GM21423 (cell line): ENCODE measurements around the gene CACHD1.

Experiments
- ATAC-seq: cut with Tn5 transposase; IDR thresholded peaks from one replicate; pipeline ENCODE4 v1.9.1; 2021; ENCODE audit warnings: mild to moderate bottlenecking, moderate library complexity; ENCODE audit not compliant: unreplicated experiment

Gene CACHD1

DNA sequence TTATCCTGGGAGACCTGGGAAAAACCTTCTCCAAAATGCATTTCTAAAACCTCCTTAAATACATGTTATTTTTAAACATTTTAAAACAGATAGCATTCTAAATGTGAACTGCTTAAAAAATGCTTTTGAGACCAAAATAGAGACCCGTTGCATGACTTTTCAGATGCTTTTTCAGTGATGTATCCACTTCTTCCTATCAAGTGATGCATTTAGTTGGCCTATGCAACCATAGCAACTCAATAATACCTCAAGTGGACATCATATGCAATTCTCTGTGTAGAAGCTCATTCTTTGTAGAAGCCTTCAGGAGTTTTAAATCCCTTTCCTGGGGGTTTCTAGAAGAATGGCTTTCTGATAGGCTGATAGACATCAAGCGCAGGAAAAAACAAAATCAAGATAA lies 180.5 kb downstream of the CACHD1 start:
- ATAC-seq, result no peak

DNA sequence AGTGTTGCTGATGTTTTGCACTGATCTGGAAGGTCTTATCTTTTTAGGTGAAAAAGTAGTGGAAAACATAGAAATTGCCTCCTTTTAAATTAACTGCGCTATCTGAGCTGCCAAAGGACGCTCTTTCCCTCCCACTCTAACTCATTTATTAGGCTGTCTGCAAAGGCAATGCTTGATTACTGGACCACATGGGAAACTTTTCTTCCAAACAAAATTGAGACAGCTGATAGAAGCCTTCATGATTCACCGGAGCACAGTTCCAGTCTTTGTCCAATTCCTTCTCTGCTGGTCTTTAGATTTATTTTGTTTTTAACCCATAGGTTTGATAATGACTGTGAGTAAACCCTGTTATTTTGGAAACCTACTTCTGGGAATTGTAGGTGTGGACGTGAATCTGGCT lies 181.9 kb downstream of the CACHD1 start:
- ATAC-seq, result no peak

DNA sequence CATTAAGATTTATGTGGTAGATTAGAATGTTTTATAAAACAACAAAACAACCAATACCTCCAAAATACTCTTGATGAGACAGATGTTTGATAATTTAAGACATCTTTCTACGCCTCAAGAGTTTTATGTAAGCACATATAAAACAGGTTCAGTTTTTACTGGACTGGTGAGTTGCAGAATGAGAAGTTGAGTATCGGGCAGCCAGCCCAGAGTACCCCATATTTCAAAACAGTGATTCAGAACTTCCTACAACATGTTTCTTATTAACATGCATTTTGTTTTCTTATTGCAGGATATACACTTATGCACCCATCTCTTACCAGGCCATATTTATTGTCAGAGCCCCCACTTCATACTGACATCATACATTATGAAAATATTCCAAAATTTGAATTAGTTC lies 183.5 kb downstream of the CACHD1 start:
- ATAC-seq, result no peak

GRCh38 chr1:64654519-64655341 lies 184.8 kb downstream of the CACHD1 start:
- no peak for ATAC-seq

GRCh38 chr1:64655861-64656260 lies 185.9 kb downstream of the CACHD1 start:
- ATAC-seq, result no peak

- ATAC-seq, result no peak
Observed at GRCh38 chr1:64659478-64660138, 189.7 kb downstream of the CACHD1 start.

- ATAC-seq, result no peak
Observed at GRCh38 chr1:64663668-64664067, 193.7 kb downstream of the CACHD1 start.

GRCh38 chr1:64664299-64664698 lies 194.4 kb downstream of the CACHD1 start:
- no peak for ATAC-seq

DNA sequence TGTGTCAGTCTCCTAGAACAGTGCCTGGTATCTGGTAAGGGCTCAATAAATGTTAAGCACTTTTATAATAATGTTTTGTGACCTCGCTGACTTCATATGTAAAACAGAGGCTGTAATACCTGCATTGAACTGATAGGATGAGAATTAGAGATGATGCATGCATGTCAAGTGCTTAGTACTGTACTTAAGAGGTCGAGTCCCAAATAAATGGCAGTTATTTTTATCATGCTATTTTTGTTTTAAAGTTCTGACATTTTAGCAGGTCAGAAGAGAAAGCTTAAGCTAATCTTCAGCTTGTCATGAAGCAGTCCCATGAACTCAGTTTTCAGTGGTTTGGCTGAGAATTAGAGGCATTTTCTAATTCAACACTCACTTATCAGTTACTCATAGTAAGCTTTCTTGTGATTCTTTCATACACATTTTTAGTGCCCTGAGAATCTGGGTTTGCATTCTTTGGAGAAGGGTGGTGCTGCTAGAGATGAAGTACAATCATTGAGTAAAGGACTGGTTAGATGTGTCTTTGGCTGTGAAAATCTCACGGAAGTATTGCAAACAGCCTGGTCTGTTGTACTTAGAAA lies 199.3 kb downstream of the CACHD1 start:
- ATAC-seq, result no peak

GRCh38 chr1:64675718-64676345 lies 205.9 kb downstream of the CACHD1 start:
- ATAC-seq, result no peak

DNA sequence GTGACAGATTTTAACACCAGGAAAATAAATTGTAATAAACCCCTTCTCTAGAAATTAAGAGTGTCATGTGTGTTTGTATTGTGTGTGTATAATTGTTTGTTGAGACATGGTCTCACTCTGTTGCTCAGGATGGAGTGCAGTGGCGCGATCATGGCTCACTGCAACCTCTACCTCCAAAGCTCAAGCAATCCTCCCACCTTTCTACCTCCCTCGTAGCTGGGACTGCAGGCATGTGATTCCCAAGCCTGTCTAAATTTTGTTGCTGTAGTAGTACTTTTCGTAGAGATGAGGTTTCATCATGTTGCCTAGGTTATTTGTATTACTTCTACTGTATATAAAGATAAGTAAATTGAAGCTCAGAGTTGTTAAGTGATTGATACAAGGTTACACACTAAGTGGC lies 206.5 kb downstream of the CACHD1 start:
- ATAC-seq, result no peak

DNA sequence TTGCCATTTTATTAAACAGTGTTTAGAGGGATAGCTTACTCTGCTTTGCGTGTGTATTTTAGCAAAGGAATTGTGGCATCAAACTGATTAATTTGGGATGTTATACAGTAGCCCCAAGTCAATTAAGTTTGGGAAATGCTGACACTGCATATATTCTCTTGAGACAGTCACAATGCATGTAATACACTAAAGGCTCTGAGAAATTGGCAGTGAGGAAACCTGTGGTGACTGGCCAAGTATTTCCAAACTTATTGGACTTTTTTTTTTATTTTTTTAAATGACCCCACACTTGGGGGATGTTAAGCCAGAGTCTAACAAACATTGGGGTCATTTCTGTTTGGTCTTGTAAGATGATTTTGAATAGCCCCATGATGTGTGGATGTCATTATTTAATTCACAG lies 207.6 kb downstream of the CACHD1 start:
- no peak for ATAC-seq

DNA sequence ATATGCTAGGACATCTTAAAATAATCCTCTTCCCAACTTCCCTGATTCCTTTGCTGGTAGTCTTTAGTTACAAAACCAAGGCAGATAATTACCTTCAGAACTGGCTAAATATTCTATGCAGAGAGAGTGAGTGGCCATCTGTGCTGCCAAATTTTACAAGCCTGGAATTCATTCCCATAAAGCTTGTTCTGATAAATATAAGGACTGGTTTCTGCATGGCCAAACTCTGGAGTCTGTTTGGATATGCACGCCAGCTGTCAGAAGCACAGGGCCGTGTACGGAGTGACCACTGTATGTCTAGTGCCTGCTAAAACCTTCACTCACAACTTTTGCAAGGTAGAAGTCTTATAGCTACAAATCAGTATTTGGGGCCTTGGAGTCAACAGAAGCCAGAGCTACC lies 208.4 kb downstream of the CACHD1 start:
- ATAC-seq, result no peak

- no peak for ATAC-seq
Observed at GRCh38 chr1:64679177-64679576, 209.2 kb downstream of the CACHD1 start.

GRCh38 chr1:64680599-64680998 lies 210.7 kb downstream of the CACHD1 start:
- no peak for ATAC-seq

GRCh38 chr1:64681043-64681442 lies 211.1 kb downstream of the CACHD1 start:
- ATAC-seq, result no peak

- no peak for ATAC-seq
Observed at GRCh38 chr1:64683419-64683818, 213.5 kb downstream of the CACHD1 start.

GRCh38 chr1:64685217-64685616 lies 215.3 kb downstream of the CACHD1 start:
- no peak for ATAC-seq

GRCh38 chr1:64685765-64686341 lies 215.9 kb downstream of the CACHD1 start:
- ATAC-seq, result no peak

GRCh38 chr1:64686828-64687724 lies 217.1 kb downstream of the CACHD1 start:
- peak; percentile 61 for ATAC-seq
